GM21360 (cell line): ENCODE data around the gene MDM2.

Experiments used
- ATAC-seq: cut with Tn5 transposase; IDR thresholded peaks from one replicate; pipeline ENCODE4 v1.9.1; 2021; ENCODE audit warnings: mild to moderate bottlenecking, moderate library complexity; ENCODE audit not compliant: unreplicated experiment

MDM2 gene

GRCh38 chr12:68870443-68870842 lies 62.5 kb downstream of the MDM2 start:
- ATAC-seq = no peak

- ATAC-seq = no peak
Observed at GRCh38 chr12:68871396-68871795, 63.4 kb downstream of the MDM2 start.

GRCh38 chr12:68871921-68872320 lies 63.9 kb downstream of the MDM2 start:
- ATAC-seq = no peak

- ATAC-seq = no peak
Observed at GRCh38 chr12:68873316-68873715, 65.3 kb downstream of the MDM2 start.

- ATAC-seq = no peak
Observed at GRCh38 chr12:68876461-68876860, 68.5 kb downstream of the MDM2 start.

- no peak for ATAC-seq
Observed at GRCh38 chr12:68877583-68877982, 69.6 kb downstream of the MDM2 start.

GRCh38 chr12:68878283-68878682 lies 70.3 kb downstream of the MDM2 start:
- ATAC-seq = no peak

GRCh38 chr12:68878846-68879245 lies 70.9 kb downstream of the MDM2 start:
- no peak for ATAC-seq

- ATAC-seq = no peak
Observed at GRCh38 chr12:68880660-68881325, 72.8 kb downstream of the MDM2 start.

- no peak for ATAC-seq
Observed at GRCh38 chr12:68882251-68882964, 74.4 kb downstream of the MDM2 start.

- ATAC-seq = no peak
Observed at GRCh38 chr12:68883151-68883550, 75.2 kb downstream of the MDM2 start.

GRCh38 chr12:68884251-68884650 lies 76.3 kb downstream of the MDM2 start:
- no peak for ATAC-seq

GRCh38 chr12:68885381-68885780 lies 77.4 kb downstream of the MDM2 start:
- ATAC-seq = no peak

- ATAC-seq = no peak
Observed at GRCh38 chr12:68886636-68887572, 78.9 kb downstream of the MDM2 start.

GRCh38 chr12:68887641-68888040 lies 79.7 kb downstream of the MDM2 start:
- ATAC-seq = no peak

GRCh38 chr12:68888243-68888642 lies 80.3 kb downstream of the MDM2 start:
- ATAC-seq = no peak

GRCh38 chr12:68890701-68891113 lies 82.7 kb downstream of the MDM2 start:
- no peak for ATAC-seq

GRCh38 chr12:68891141-68891540 lies 83.2 kb downstream of the MDM2 start:
- no peak for ATAC-seq

GRCh38 chr12:68893201-68893600 lies 85.2 kb downstream of the MDM2 start:
- no peak for ATAC-seq

GRCh38 chr12:68893741-68894140 lies 85.8 kb downstream of the MDM2 start:
- ATAC-seq = no peak

GRCh38 chr12:68894276-68894855 lies 86.4 kb downstream of the MDM2 start:
- ATAC-seq = no peak
